Fibroblast of pulmonary artery (primary cell): ENCODE measurements around the gene CERK.
A peak's percentile ranks its signal among the peaks of the same experiment; 100 is the strongest.

Source experiments
- DNase-seq: peaks from one replicate; pipeline ENCODE4 v3.0.0-alpha.2; 2010; ENCODE audit warnings: low read depth
- H3K4me3 ChIP-seq: replicated peaks from 2 replicates; pipeline ENCODE4 v1.5.1; 2011; ENCODE audit warnings: low read depth, mild to moderate bottlenecking, control low read depth, low read length, moderate library complexity
- TF ChIP-seq, protein P1 (sequence below): IDR thresholded peaks from 2 replicates; pipeline ENCODE4 v1.5.1; 2011; ENCODE audit warnings: mild to moderate bottlenecking, control low read depth, low read length, inconsistent platforms; ENCODE audit errors: missing control alignments

The CERK gene

DNA sequence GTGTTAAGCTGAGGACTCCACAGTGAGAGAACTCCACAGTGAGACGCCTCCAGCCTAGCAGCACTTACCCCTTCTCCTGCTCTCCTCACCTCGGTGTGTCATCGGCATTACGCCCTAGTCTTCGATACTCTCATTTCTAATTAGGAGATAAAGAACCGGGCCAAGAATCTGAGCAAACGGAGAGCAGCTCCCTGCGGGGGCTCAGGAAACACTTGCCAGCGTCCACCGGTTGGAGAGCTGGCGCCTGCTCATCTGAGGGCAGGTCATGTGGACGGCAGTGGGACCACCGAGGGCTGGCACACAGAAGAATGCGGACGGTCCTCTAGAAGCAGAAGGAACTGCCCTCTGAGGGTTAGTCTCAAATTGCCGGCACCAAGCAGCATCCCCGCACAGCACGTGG lies 13.0 kb downstream of the CERK start:
- DNase-seq = no peak
- no peak overlapping the region for H3K4me3 ChIP-seq
- TF ChIP-seq, protein P1, sequence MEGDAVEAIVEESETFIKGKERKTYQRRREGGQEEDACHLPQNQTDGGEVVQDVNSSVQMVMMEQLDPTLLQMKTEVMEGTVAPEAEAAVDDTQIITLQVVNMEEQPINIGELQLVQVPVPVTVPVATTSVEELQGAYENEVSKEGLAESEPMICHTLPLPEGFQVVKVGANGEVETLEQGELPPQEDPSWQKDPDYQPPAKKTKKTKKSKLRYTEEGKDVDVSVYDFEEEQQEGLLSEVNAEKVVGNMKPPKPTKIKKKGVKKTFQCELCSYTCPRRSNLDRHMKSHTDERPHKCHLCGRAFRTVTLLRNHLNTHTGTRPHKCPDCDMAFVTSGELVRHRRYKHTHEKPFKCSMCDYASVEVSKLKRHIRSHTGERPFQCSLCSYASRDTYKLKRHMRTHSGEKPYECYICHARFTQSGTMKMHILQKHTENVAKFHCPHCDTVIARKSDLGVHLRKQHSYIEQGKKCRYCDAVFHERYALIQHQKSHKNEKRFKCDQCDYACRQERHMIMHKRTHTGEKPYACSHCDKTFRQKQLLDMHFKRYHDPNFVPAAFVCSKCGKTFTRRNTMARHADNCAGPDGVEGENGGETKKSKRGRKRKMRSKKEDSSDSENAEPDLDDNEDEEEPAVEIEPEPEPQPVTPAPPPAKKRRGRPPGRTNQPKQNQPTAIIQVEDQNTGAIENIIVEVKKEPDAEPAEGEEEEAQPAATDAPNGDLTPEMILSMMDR = no peak

DNA sequence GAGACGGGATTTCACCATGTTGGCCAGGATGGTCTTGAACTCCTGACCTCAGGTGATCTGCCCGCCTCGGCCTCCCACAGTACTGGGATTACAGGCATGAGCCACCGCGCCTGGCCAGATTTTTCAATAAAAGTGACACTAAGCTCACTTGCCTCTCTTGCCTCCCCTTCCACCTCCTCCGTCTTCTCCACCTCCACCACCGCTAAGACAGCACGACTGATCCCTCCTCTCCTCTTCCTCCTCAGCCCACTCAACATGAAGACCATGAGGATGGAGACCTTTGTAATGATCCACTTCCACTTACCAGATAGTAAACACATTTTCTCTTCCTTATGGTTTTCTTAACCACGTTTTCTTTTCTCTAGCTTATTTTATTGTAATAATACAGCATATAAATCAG lies 14.2 kb downstream of the CERK start:
- TF ChIP-seq, protein P1 = no peak
- DNase-seq = no peak

DNA sequence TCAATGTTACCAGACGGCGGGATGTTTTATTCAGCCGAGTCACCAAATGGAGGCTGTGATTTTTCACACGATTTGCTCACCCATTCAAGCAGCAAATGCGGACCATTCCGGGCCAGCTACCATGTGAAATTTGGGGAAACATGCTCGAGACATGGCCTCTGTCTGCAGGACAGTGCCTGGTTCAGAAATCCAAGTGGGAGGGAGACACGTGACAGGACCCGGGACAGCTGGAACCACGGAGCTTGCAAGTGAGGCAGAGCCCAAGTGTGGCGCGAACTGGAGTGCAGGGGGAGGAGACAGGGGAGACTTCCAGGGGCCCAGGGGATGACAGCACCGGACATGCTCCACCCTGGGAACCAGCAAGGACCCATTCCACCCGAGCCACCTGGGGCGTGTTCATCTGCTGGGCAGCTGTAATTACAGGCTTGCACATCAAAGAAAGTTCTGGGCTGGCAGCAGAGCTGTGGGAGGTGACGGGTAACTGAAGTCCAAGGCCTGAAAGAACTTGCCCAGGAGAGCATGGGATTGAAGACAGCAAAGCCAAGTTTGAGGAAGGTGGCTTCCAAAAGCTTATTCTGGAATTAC lies 16.5 kb downstream of the CERK start:
- no peak for DNase-seq
- TF ChIP-seq, protein P1 = no peak

More for the DNA sequence above, 14.2 kb downstream of the CERK start:
- H3K4me3 ChIP-seq = no peak overlapping the region

DNA sequence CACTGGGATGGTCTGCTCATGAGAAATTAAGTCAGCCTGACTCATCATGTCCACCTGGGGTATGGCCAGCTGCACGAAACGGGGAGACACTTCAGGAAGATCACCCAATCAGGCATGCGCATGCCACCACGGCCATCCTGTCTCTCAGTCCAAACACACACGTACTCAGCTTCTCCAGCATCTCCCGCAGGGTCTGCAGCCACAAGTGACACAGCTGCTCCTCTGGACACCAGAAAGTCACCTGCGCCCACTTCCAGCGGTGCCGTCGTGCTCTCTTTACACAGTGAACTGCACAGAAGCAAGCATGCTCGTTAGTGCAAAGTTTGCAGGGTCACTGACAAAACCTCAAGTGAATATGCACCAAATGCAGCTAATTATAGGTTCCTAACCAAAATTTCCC lies 18.1 kb downstream of the CERK start:
- H3K4me3 ChIP-seq = no peak overlapping the region
- TF ChIP-seq, protein P1 = no peak
- DNase-seq = no peak

More for the DNA sequence above, 16.5 kb downstream of the CERK start:
- no peak overlapping the region for H3K4me3 ChIP-seq

DNA sequence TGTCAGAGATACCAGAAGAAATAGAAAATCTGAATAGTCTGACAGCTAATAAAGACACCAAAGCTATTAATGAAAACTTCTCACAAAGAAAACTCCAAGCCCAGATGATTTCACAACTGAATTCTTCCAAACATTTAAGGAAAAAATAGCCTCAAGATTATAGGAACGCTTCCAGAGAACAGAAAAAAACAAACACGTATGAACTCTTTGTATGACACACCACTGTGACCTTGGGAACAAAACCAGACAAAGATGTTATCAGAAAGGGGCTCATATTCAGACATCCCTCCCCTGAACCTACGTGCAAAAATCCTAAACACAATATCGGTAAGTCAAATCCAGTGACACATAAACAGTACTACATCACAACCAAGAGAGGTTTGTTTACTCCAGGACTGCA lies 23.5 kb downstream of the CERK start:
- TF ChIP-seq, protein P1 = no peak
- no peak overlapping the region for H3K4me3 ChIP-seq

DNA sequence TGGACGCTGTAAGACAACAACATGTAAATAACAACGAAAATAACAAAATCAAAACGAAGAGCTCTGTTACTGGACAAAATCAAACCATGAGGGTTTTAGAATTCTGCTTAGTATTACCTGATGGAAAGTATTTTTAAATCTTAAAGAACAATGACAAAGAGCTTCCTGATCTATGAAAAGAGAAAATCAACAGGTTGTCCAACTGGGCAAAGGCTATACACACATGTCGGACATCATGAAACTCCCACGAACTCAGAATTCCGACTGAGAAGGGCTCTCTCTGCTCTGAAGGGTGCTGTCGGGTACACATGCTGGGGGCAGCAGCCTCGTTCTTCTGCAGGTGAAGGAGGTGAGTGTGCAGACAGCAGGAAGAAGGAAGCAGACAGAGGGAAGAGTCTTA lies 25.8 kb downstream of the CERK start:
- TF ChIP-seq, protein P1 = no peak
- H3K4me3 ChIP-seq = no peak overlapping the region
- DNase-seq = no peak

More for the DNA sequence above, 23.5 kb downstream of the CERK start:
- DNase-seq = peak; percentile 68

DNA sequence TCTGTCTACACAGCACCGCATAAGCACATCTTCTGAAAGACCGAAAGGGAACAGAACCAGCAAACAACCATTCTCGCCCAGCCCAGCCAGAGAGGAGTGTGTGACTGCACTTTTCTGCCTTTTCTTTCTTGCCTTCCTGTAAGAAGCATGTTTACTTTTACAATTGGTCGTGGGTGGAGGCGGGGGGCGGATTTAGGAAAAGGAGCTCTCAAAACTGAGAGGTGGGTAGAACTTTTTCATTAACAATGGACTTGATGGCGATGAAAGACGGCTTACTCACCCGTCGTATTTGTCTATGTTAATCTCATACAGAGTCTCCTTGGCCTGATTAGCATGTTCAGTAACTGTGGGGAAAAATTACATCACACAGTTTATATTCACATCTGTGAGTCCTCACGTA lies 27.2 kb downstream of the CERK start:
- DNase-seq = no peak
- TF ChIP-seq, protein P1 = no peak
- no peak overlapping the region for H3K4me3 ChIP-seq
